Measurements from ENCODE around the gene KNOP1. TPM values are rescaled to one million over a fixed set of nuclear protein-coding genes. Genes with fewer than 3 reads are reported as not detected.
"Not testable (repeated sequence)": the region's sequence is repeated elsewhere in the genome, so short reads cannot be mapped to it uniquely, and the experiment has no call there.

KNOP1 gene
- total RNA-seq, 2 experiments from 2014 or later: 16.8 TPM

GRCh38 chr16:19722981-19723380 is 5.0 kb upstream of the KNOP1 start:
- peaks cover 8% of the 10 kb centered on the region for H3K4me1 Mint-ChIP-seq
- H3K27ac Mint-ChIP-seq: no peak overlapping the region
- no peaks in the 10 kb centered on the region for H3K27me3 Mint-ChIP-seq
- DNase-seq: no peak
- no peaks in the 10 kb centered on the region for H3K36me3 Mint-ChIP-seq (ENCODE audit: low read depth)
- CTCF ChIA-PET: interaction anchor here (1.0 to 1.1 kb wide), 2 partner anchors 8 to 184 kb away, joined by 3 read pairs; no protein-coding TSS in a partner anchor
- H3K9me3 Mint-ChIP-seq: no peaks in the 10 kb centered on the region
- H3K4me3 Mint-ChIP-seq: no peak overlapping the region
- POLR2A ChIA-PET: no interaction called here

- no peaks in the 10 kb centered on the region for H3K9me3 Mint-ChIP-seq
Measured at GRCh38 chr16:19722269-19722952, 4.4 kb upstream of the KNOP1 start.

GRCh38 chr16:19718624-19718965 is 568 bp upstream of the KNOP1 start:
- no peak for DNase-seq
- H3K4me1 Mint-ChIP-seq: peaks cover 20% of the 10 kb centered on the region
- no peak overlapping the region for H3K27ac Mint-ChIP-seq
- POLR2A ChIA-PET: no interaction called here
- H3K9me3 Mint-ChIP-seq: no peaks in the 10 kb centered on the region
- CTCF ChIA-PET: interaction anchor here (0.8 to 1.4 kb wide), 3 partner anchors 11 to 115 kb away, joined by 3 to 5 read pairs (median 3); no protein-coding TSS in a partner anchor
- peaks cover 16% of the 10 kb centered on the region for H3K36me3 Mint-ChIP-seq (ENCODE audit: low read depth)
- H3K4me3 Mint-ChIP-seq: peak overlapping the region; percentile 90
- no peaks in the 10 kb centered on the region for H3K27me3 Mint-ChIP-seq

More at GRCh38 chr16:19722269-19722952, 4.4 kb upstream of the KNOP1 start:
- POLR2A ChIA-PET: no interaction called here
- Mint-ChIP-seq H3K4me1 (peaks cover 8% of the 10 kb centered on the region), H3K36me3 (ENCODE audit: low read depth) (no peaks in the 10 kb centered on the region), H3K27me3 (no peaks in the 10 kb centered on the region), H3K27ac (no peak overlapping the region), H3K4me3 (no peak overlapping the region)
- CTCF ChIA-PET: no interaction called here
- DNase-seq: no peak

- peak; percentile 16 for DNase-seq
- Mint-ChIP-seq H3K27me3 (no peaks in the 10 kb centered on the region), H3K27ac (peak overlapping the region; percentile 84), H3K36me3 (ENCODE audit: low read depth) (peaks cover 16% of the 10 kb centered on the region), H3K9me3 (no peaks in the 10 kb centered on the region), H3K4me3 (peak overlapping the region; percentile 90), H3K4me1 (peaks cover 20% of the 10 kb centered on the region)
- ChIA-PET CTCF (no interaction called here), POLR2A (no interaction called here)
Measured at GRCh38 chr16:19717314-19717713, 713 bp downstream of the KNOP1 start.

GRCh38 chr16:19716728-19717127 is 1.3 kb downstream of the KNOP1 start:
- H3K9me3 Mint-ChIP-seq, DNase-seq, H3K27me3 Mint-ChIP-seq, POLR2A ChIA-PET, H3K27ac Mint-ChIP-seq: not testable (repeated sequence)
- CTCF ChIA-PET: interaction anchor here (0.7 kb wide), 1 partner anchor 13 kb away, joined by 5 read pairs; no protein-coding TSS in a partner anchor
- Mint-ChIP-seq H3K36me3 (ENCODE audit: low read depth) (peaks cover 19% of the 10 kb centered on the region), H3K4me1 (peaks cover 18% of the 10 kb centered on the region), H3K4me3 (peak overlapping the region; percentile 90)

- peak overlapping the region; percentile 90 for H3K4me3 Mint-ChIP-seq
- no peak overlapping the region for H3K27ac Mint-ChIP-seq
Measured at GRCh38 chr16:19716183-19716582, 1.8 kb downstream of the KNOP1 start.

GRCh38 chr16:19715566-19715965 is 2.5 kb downstream of the KNOP1 start:
- no peak overlapping the region for H3K4me3 Mint-ChIP-seq
- peaks cover 22% of the 10 kb centered on the region for H3K36me3 Mint-ChIP-seq (ENCODE audit: low read depth)
- peaks cover 17% of the 10 kb centered on the region for H3K4me1 Mint-ChIP-seq
- H3K27me3 Mint-ChIP-seq: no peaks in the 10 kb centered on the region
- no peak overlapping the region for H3K27ac Mint-ChIP-seq
- CTCF ChIA-PET: interaction anchor here (0.6 to 1.5 kb wide), 5 partner anchors 8 to 867 kb away, joined by 3 read pairs; no protein-coding TSS in a partner anchor
- no peak for DNase-seq
- H3K9me3 Mint-ChIP-seq: no peaks in the 10 kb centered on the region
- POLR2A ChIA-PET: no interaction called here

More at GRCh38 chr16:19716183-19716582, 1.8 kb downstream of the KNOP1 start:
- H3K36me3 Mint-ChIP-seq (ENCODE audit: low read depth): peaks cover 22% of the 10 kb centered on the region
- H3K27me3 Mint-ChIP-seq: no peaks in the 10 kb centered on the region
- peaks cover 17% of the 10 kb centered on the region for H3K4me1 Mint-ChIP-seq
- no peak for DNase-seq
- POLR2A ChIA-PET: no interaction called here
- H3K9me3 Mint-ChIP-seq: no peaks in the 10 kb centered on the region
- CTCF ChIA-PET: interaction anchor here (0.6 to 0.7 kb wide), 2 partner anchors 13 to 28 kb away, joined by 3 to 5 read pairs; no protein-coding TSS in a partner anchor

GRCh38 chr16:19713697-19714096 is 4.3 kb downstream of the KNOP1 start:
- Mint-ChIP-seq H3K27ac (no peak overlapping the region), H3K9me3 (no peaks in the 10 kb centered on the region), H3K36me3 (ENCODE audit: low read depth) (peaks cover 34% of the 10 kb centered on the region), H3K4me3 (no peak overlapping the region), H3K4me1 (peaks cover 14% of the 10 kb centered on the region), H3K27me3 (no peaks in the 10 kb centered on the region)
- ChIA-PET POLR2A (no interaction called here), CTCF (interaction anchor here (0.8 to 1.0 kb wide), 2 partner anchors 10 to 150 kb away, joined by 3 read pairs; no protein-coding TSS in a partner anchor)
- DNase-seq: no peak

GRCh38 chr16:19712418-19713058 is 5.5 kb downstream of the KNOP1 start:
- Mint-ChIP-seq H3K4me3 (no peak overlapping the region), H3K27me3 (no peaks in the 10 kb centered on the region), H3K4me1 (peaks cover 14% of the 10 kb centered on the region), H3K36me3 (ENCODE audit: low read depth) (peaks cover 34% of the 10 kb centered on the region), H3K9me3 (no peaks in the 10 kb centered on the region), H3K27ac (no peak overlapping the region)
- ChIA-PET CTCF (no interaction called here), POLR2A (no interaction called here)
- DNase-seq: no peak

GRCh38 chr16:19711643-19712042 is 6.4 kb downstream of the KNOP1 start:
- ChIA-PET CTCF (interaction anchor here (0.5 kb wide), 1 partner anchor 128 kb away, joined by 4 read pairs; no protein-coding TSS in a partner anchor), POLR2A (no interaction called here)
- Mint-ChIP-seq H3K4me3 (no peak overlapping the region), H3K27ac (no peak overlapping the region), H3K36me3 (ENCODE audit: low read depth) (peaks cover 31% of the 10 kb centered on the region), H3K9me3 (no peaks in the 10 kb centered on the region), H3K4me1 (peaks cover 9% of the 10 kb centered on the region), H3K27me3 (no peaks in the 10 kb centered on the region)
- no peak for DNase-seq

GRCh38 chr16:19710991-19711545 is 7.0 kb downstream of the KNOP1 start:
- POLR2A ChIA-PET: no interaction called here
- H3K27ac Mint-ChIP-seq: no peak overlapping the region
- CTCF ChIA-PET: interaction anchor here (0.5 to 1.6 kb wide), 3 partner anchors 11 to 127 kb away, joined by 3 to 4 read pairs (median 3); no protein-coding TSS in a partner anchor
- DNase-seq: no peak
- H3K27me3 Mint-ChIP-seq: no peaks in the 10 kb centered on the region
- H3K36me3 Mint-ChIP-seq (ENCODE audit: low read depth): peaks cover 32% of the 10 kb centered on the region
- no peak overlapping the region for H3K4me3 Mint-ChIP-seq
- H3K9me3 Mint-ChIP-seq: no peaks in the 10 kb centered on the region
- peaks cover 3% of the 10 kb centered on the region for H3K4me1 Mint-ChIP-seq

GRCh38 chr16:19710191-19710908 is 7.7 kb downstream of the KNOP1 start:
- POLR2A ChIA-PET: no interaction called here
- DNase-seq: no peak
- peaks cover 37% of the 10 kb centered on the region for H3K36me3 Mint-ChIP-seq (ENCODE audit: low read depth)

More at GRCh38 chr16:19710191-19710908, 7.7 kb downstream of the KNOP1 start:
- CTCF ChIA-PET: interaction anchor here (0.6 to 1.6 kb wide), 2 partner anchors 11 to 111 kb away, joined by 3 read pairs; no protein-coding TSS in a partner anchor
- H3K4me1 Mint-ChIP-seq: peaks cover 2% of the 10 kb centered on the region
- H3K27me3 Mint-ChIP-seq: no peaks in the 10 kb centered on the region
- H3K27ac Mint-ChIP-seq: no peak overlapping the region
- H3K4me3 Mint-ChIP-seq: no peak overlapping the region
- no peaks in the 10 kb centered on the region for H3K9me3 Mint-ChIP-seq

Measured in activated CD4-positive, alpha-beta T cell treated with anti-CD3 and anti-CD28 coated beads, Interleukin-2, amount 10 ng/mL, durations not matched to agents 7 days and 5 days (primary cell).